ENCODE results near the gene RBM45.
"Not testable (repeated sequence)": the region's sequence is repeated elsewhere in the genome, so short reads cannot be mapped to it uniquely, and the experiment has no call there.

The RBM45 gene, protein sequence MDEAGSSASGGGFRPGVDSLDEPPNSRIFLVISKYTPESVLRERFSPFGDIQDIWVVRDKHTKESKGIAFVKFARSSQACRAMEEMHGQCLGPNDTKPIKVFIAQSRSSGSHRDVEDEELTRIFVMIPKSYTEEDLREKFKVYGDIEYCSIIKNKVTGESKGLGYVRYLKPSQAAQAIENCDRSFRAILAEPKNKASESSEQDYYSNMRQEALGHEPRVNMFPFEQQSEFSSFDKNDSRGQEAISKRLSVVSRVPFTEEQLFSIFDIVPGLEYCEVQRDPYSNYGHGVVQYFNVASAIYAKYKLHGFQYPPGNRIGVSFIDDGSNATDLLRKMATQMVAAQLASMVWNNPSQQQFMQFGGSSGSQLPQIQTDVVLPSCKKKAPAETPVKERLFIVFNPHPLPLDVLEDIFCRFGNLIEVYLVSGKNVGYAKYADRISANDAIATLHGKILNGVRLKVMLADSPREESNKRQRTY

DNA sequence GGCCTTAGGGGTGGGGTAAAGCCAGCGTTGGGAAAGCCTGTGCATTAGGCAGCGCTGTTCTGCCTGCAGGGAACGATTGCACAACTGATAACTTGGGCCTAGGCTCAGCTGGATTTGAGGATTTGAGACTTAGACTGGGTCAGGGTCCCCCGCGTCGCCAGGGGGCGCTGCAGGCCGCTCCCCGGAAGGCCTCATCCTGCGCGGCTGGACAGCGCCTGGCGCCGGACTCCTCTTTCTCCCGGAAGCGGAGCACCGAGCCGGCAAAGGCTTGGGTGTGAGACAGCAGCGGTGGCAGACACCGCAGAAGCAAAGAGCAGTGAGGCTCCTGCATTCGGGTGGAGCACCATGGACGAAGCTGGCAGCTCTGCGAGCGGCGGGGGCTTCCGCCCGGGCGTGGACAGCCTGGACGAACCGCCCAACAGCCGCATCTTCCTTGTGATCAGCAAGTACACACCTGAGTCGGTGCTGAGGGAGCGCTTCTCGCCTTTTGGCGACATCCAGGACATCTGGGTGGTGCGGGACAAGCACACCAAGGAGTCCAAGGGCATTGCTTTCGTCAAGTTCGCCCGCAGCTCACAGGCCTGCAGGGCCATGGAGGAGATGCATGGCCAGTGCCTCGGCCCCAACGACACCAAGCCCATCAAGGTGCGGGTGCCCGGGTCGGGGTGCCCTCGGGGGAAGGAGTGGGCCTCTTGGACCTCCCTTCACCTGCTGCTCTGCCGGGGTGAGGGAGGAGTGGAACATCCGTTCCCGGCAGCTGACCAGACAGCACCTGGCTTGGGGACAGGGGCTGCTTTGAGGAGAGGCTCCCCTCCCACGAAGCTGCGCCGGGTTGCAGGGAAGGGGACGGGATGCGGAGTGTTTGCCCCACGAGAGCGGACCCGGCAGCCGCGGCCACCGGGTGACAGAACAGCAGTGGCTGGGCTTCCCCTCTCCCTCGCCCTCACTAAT, at the start of gene RBM45:
Gene RBM45, plus strand, starts transcription at position 236 of the 951 bp plus-strand sequence. Its CDS starts 110 bp downstream, at position 346.
- peak; percentile 80 for DNase-seq (ENCODE audit: low read depth)

- no peak for DNase-seq (ENCODE audit: low read depth)
Observed at GRCh38 chr2:178066324-178066723, 45.9 kb upstream of the RBM45 start.

GRCh38 chr2:178066890-178067669, 45.2 kb upstream of the RBM45 start:
- no peak for DNase-seq (ENCODE audit: low read depth)

GRCh38 chr2:178068823-178069454, 43.3 kb upstream of the RBM45 start:
- no peak for DNase-seq (ENCODE audit: low read depth)

GRCh38 chr2:178069551-178069950, 42.7 kb upstream of the RBM45 start:
- no peak for DNase-seq (ENCODE audit: low read depth)

DNA sequence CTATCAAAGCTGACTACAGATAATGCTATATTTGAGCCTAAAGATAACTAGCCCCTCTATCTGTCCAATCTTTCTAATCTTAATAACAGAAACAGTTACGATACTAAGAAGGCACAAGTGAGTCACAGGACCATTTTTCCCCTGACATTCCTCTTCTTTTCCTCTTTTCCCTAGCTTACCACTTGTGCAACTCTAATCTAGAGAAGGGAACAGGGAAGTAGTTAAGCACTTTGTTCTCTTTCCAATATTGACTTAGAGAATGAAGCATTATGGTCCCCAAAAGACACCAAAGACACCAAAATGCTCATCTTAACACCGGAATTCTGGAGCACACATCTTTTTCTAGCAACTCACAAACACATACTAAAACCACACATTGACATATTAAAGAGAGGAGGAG, 41.4 kb upstream of the RBM45 start:
- DNase-seq (ENCODE audit: low read depth), result no peak

GRCh38 chr2:178072000-178072382, 40.2 kb upstream of the RBM45 start:
- no peak for DNase-seq (ENCODE audit: low read depth)

DNA sequence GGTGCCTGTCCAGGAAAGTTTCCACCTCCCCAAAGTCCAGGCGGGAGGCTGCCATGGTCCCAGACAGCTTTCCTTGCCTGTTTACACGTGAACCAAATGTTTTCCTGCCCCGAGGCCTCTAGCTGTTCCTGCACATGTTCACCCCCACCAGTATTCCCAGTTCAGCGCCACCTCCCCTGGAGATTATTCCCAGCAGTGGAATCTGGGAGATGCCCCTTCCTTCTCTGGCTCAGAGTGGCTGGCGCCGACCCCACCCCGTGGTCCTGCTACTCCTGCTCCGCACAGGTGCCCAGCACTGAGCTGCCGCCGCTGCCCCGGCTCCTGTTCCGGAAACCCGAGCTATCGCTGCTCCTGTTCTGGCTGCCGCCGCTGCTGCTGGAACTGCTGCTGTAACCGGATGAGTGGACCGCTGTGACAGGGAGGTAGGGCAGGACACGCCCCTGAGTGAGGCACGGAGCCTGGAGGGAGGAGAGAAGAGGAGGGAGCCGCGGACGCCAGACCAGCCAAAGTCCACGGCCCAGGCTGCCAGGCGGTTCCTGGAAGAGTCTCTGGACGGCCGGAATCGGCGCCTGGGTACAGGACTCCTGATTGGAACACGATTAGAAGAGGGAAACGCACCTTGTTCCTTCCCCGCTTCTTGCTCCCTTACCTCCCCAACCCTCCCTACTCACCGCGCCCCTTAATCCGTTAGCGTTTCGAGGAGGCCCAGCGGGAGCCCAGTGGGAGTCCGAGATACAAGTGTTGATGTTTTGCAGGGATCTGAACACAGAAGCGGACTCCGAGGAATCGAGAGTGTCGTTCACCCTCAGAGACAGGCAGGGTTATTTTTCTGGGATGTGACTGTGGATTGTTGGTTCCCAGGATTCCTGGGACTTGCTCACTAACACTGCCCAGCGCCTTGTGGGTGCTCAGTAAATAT, 39.6 kb upstream of the RBM45 start, which contains the start of gene PDE11A:
Gene PDE11A, minus strand, starts transcription at position 395 of the 919 bp plus-strand sequence. Its CDS starts 340 bp downstream, at position 55.
- peak; percentile 16 for DNase-seq (ENCODE audit: low read depth)

DNA sequence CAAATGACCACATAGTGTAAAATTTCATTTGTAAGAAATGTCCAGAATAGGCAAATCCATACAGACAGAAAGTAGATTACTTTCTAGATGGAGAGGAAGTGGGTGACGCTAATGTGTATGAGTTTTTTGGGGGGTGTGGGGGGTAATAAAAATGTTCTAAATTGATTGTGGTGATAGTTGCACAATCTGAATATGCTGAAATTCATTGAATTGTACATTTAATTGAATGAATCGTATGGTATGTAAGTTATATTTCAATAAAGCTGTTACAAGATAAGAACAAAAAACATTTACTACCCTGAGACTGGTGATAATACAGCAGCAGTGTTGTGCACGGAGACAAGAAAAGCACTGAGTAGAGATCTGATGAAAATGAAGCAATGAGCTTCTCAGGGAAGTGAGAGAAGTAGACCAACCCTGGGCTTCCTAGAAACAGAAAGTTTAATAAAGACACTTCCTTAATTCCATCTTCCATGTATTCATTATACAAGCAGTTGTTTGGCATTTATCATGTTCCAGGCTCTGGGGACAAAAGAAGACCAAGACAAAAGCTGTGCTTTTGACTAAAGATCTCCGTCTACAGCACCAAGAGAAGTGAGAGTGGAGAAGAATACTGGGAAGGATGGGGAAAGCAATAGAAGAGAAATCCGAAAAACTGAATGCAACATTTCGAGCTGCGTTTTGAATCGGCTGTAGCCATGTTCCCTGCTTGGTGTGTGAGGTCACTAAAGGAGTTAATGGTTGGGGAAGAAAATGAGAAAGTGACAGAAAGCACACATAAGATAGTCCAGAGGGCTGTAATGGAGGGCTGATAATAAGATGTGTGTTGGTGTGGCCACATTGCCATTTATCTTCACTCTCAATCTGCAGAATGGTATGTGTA, 37.9 kb upstream of the RBM45 start:
- DNase-seq (ENCODE audit: low read depth), result no peak

DNA sequence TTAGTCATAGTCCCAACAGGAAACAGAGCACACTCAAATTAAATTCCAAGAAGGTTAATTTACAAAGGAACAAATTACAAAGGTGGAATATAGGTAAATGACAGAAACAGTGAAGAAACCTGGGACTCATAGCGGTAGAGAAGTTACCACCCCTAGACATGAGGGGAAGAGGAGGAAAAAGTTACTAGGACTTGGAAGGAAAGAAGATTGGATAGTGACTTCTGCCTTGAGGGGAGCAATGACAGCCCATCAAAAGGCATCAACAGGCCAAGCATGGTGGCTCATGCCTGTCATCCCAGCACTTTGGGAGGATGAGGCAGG, 37.3 kb upstream of the RBM45 start:
- DNase-seq (ENCODE audit: low read depth), result no peak

GRCh38 chr2:178076130-178076529, 36.1 kb upstream of the RBM45 start:
- DNase-seq (ENCODE audit: low read depth), result no peak

DNA sequence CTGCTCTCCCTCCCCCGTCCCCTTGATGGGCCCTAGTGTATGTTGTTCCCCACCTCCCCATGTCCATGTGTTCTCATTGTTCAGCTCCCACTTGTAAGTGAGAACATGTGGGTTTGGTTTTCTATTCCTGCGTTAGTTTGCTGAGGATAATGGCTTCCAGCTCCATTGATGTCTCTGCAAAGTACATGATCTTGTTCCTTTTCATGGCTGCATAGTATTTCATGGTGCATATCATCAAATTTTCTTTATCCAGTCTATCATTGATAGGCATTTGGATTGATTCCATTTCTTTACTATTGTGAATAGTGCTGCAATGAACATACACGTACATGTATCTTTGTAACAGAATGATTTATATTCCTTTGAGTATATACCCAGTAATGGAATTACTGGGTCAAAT, 33.0 kb upstream of the RBM45 start:
- not testable (repeated sequence) for DNase-seq (ENCODE audit: low read depth)

GRCh38 chr2:178082408-178083045, 29.7 kb upstream of the RBM45 start:
- DNase-seq (ENCODE audit: low read depth), result no peak

GRCh38 chr2:178084273-178084672, 28.0 kb upstream of the RBM45 start:
- no peak for DNase-seq (ENCODE audit: low read depth)

DNA sequence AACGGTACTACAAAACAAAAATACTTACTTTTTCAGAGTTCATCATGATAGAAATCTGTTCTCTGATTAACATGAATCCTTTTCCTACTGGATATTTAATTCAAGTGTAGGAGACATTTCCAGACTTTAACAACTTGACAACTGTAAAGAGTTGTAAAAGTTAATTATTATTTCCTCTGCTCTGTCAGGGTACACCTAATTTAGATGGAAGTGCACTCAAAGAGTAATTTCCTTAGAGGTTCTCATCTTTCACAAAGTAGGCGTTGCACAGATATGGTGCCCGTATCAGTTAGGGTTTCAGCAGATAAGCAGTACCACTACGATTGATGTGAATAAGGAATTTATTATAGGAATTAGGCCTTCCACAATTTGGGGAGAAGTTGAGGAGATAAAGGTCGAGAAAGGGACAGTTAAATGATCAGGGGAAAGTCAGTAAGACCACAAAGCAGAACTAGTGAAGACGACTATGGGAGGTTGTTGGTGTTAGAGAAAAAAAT, 23.4 kb upstream of the RBM45 start:
- no peak for DNase-seq (ENCODE audit: low read depth)

DNA sequence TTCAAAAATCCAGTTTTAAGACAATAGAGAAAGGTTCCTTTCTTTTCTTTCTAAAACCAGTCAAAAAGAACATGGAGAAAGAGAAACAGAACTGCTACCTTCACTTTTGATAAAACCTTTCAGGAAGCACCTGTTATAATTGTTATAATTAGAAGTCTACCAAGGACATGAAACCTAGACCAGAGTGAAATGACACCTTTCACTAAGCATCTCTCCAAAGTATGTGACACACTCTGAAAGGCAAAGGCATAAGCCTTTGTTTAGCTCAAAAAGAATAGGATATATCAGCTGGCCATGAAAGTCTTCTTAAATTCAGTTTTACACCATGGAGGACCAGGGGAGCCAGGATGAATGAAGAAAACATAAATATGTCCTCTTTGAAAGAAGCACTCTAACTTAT, 18.8 kb upstream of the RBM45 start:
- no peak for DNase-seq (ENCODE audit: low read depth)

- DNase-seq (ENCODE audit: low read depth), result no peak
Observed at GRCh38 chr2:178101321-178102079, 10.7 kb upstream of the RBM45 start.

GRCh38 chr2:178105566-178105965, 6.7 kb upstream of the RBM45 start:
- no peak for DNase-seq (ENCODE audit: low read depth)
